GM18951 (cell line): Measurements from ENCODE around the gene UNG.

Experiments
- POLR2A ChIP-seq: IDR thresholded peaks from 4 replicates; pipeline ENCODE4 v1.6.1; 2011; ENCODE audit warnings: mild to moderate bottlenecking; ENCODE audit not compliant: insufficient read length, insufficient read depth; ENCODE audit errors: extremely low read depth
- in situ Hi-C: fragments of 300-500 bp; cut with MboI; formaldehyde crosslinking; loops from one replicate; pipeline ENCODE4 v1.12.0; 2022; ENCODE audit warnings: low sequenced_read_pairs, mixed read lengths, inconsistent platforms; ENCODE audit not compliant: unreplicated experiment

The UNG gene

DNA sequence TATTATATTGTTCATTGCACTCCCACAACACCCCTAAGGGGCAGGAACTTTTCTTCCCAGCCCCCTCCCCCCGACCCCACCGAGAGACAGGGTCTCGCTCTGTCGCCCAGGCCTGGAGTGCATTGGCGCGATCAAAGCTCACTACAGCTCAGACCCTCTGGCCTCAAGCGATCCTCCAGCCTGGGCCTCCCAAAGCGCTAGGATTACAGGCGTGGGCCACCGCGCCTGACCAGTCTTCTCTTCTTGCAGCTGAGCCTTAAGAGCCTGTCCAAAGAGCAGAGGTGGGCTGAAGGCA is 310 bp upstream of the UNG start:
- TF ChIP-seq POLR2A, result no peak
- in situ Hi-C loops, result loop anchor here (25.0 kb wide), 1 partner anchor 560 kb away; no protein-coding TSS in a partner anchor

DNA sequence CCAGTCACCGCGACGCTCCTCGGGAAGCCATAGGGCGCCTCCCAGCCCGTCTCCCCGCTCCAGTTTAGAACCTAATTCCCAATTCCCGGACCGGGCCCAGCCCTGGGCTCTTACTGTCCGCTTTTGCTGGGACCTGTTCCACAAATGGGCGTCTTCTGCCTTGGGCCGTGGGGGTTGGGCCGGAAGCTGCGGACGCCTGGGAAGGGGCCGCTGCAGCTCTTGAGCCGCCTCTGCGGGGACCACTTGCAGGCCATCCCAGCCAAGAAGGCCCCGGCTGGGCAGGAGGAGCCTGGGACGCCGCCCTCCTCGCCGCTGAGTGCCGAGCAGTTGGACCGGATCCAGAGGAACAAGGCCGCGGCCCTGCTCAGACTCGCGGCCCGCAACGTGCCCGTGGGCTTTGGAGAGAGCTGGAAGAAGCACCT is 797 bp downstream of the UNG start:
- in situ Hi-C loops, result loop anchor here (25.0 kb wide), 1 partner anchor 561 kb away; no protein-coding TSS in a partner anchor
- TF ChIP-seq POLR2A, result no peak

DNA sequence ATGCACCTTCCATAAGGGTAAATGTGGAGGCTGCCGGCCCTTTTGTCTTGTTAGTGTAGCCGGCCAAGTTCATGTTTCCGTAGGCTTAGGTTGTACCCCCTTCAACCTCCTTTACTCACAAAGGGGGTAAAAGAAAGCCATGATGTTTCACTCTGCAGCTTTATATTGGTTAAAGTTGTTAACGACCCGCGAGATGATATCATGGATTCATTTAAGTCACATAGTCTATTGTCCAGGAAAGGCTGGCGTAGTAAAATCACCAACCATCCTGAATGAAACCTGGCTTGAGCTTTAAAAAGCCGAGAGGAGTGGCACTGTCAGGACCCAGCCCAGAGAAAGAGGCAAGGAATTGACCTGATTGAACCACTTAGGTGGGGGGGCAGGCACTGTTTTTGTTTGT is 1.3 kb downstream of the UNG start:
- in situ Hi-C loops, result loop anchor here (25.0 kb wide), 1 partner anchor 561 kb away; no protein-coding TSS in a partner anchor
- TF ChIP-seq POLR2A, result no peak

DNA sequence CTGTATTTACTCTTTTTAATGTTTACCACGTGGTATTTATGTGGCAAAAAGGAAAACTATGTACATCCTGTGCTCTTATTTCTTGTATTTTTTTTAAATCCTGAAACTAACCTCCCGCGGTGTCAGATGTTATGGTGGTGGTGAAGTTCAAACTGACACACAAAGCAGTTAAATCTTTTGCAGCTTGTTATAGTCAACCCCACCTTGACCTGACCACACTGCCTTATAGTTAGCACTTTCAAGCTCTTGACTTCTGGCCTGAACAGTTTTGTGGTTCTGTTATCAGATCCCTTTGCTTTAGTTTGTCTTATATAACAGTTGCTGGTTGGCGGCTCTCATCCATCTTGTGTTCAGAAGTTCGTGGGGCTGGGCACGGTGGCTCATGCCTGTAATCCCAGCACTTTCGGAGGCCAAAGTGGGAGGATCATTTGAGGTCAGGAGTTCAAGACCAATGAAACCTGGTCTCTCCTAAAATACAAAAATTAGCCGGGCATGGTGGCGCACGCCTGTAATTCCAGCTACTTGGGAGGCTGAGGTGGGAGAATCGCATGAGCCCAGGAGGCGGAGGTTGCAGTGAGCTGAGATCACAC is 2.1 kb downstream of the UNG start:
- in situ Hi-C loops, result loop anchor here (25.0 kb wide), 1 partner anchor 562 kb away; no protein-coding TSS in a partner anchor

GRCh38 chr12:109100741-109101140 is 3.3 kb downstream of the UNG start:
- TF ChIP-seq POLR2A, result no peak
- in situ Hi-C loops, result no loop called here

More for the DNA sequence above, 2.1 kb downstream of the UNG start:
- TF ChIP-seq POLR2A, result no peak

GRCh38 chr12:109102491-109102890 is 5.1 kb downstream of the UNG start:
- TF ChIP-seq POLR2A, result no peak
- in situ Hi-C loops, result no loop called here

DNA sequence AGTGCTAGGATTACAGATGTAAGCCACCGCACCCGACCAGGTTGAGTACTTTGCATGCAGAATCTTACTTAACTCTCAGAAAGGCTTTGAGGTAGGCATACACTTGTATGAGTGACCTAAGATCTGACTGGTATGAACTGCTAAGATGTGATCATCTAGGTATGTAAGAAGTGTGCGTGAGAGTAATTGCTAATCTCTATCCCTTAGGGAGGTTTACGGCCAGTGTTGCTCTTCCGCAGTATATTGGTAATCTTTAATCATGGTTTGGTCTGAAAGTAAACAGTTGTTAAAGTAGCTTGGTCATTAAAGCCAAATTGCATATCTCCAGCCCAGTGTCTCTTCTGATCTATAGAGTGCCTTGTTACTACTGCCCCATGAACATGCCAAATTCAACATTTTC is 7.8 kb downstream of the UNG start:
- TF ChIP-seq POLR2A, result no peak
- in situ Hi-C loops, result no loop called here

GRCh38 chr12:109109746-109110350 is 12.5 kb downstream of the UNG start:
- in situ Hi-C loops, result no loop called here
- TF ChIP-seq POLR2A, result no peak

- no peak for TF ChIP-seq POLR2A
- in situ Hi-C loops, result no loop called here
Measured at GRCh38 chr12:109110988-109111495, 13.6 kb downstream of the UNG start.

- no peak for TF ChIP-seq POLR2A
- in situ Hi-C loops, result no loop called here
Measured at GRCh38 chr12:109112720-109113465, 15.5 kb downstream of the UNG start.

DNA sequence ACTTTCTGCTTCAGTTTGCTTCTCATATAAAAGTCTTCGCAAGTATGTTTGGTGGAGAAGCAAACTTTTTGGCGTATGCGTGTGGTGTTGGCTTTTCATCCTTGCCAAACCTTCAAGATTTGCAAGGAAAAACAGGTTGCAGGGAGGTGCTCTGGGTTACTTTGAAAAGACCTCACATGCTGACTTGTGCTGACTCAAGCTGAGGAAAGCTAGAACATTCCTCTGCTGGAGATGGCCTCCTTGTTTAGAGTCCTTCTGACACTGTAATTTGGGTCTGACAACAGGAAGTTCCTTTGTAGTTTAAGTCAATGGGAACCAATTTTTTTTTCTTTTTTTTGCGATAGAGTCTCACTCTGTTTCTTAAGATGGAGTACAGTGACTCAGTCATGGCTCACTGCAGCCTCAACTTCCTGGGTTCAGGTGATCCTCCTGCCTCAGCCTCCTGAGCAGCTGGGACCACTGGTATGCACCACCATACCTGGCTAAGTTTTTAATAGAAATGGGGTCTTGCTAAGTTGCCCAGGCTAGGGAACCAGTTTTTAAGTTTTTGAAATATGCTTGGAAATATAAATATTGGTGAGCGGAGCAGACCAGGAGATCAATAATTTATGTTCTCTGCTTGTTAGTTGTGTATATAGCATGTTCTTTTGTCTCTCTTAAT is 16.4 kb downstream of the UNG start:
- in situ Hi-C loops, result no loop called here
- TF ChIP-seq POLR2A, result no peak

- TF ChIP-seq POLR2A, result no peak
- in situ Hi-C loops, result no loop called here
Measured at GRCh38 chr12:109114644-109115043, 17.2 kb downstream of the UNG start.

GRCh38 chr12:109115404-109115757 is 18.0 kb downstream of the UNG start:
- in situ Hi-C loops, result no loop called here
- TF ChIP-seq POLR2A, result no peak

DNA sequence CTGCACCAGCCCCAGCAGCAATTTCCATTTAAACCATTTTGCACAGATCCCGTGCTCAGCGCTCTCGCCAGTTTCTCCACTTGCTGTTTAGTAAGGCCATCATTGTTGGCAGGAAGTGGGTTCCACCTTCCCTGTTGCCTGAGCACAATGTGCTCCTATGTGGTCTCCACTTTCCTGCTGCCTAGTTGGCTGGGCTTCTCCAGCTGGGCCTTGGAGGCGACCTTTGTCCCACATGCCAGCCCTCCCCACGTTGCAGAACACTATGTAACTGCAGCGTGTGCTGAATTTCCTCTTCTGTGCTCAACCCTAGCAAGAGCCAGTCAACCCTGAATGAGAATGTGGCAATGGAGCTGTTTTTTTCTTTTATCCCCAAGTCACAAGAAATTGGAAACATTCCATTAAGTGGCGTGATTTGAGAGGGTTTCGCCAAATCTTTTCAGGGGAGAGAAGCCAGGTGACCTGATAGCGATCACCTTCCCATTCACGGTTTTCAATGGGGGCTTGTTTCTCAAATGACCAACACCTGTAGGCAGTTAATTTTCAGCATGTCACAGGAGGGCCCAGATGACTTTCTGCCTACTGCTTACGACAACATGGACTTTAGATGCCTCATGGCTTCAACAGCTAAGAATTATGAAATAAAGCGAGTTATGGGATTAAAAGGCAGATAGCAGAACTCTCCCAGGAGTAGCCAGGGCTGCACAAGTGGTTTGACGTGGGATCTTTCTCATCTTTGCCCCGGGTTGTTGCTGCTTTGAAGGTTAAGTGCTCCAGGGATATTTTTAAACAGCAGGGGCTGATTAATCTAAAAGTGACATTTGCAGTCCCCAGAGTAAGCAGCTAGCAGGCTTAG is 18.6 kb downstream of the UNG start, which contains the start of gene ACACB:
TSS of gene ACACB (plus strand) at position 830 of the 853 bp plus-strand sequence. CDS start 22,819 bp downstream, outside the sequence.
- in situ Hi-C loops, result no loop called here
- TF ChIP-seq POLR2A, result no peak
